GM18909 (cell line): ENCODE data around the gene MED16.

Experiments
- ATAC-seq: cut with Tn5 transposase; IDR thresholded peaks from one replicate; pipeline ENCODE4 v1.9.1; 2021; ENCODE audit warnings: mild to moderate bottlenecking; ENCODE audit not compliant: unreplicated experiment, poor library complexity

The MED16 gene

GRCh38 chr19:912181-913079 lies 19.4 kb upstream of the MED16 start:
- no peak for ATAC-seq

DNA sequence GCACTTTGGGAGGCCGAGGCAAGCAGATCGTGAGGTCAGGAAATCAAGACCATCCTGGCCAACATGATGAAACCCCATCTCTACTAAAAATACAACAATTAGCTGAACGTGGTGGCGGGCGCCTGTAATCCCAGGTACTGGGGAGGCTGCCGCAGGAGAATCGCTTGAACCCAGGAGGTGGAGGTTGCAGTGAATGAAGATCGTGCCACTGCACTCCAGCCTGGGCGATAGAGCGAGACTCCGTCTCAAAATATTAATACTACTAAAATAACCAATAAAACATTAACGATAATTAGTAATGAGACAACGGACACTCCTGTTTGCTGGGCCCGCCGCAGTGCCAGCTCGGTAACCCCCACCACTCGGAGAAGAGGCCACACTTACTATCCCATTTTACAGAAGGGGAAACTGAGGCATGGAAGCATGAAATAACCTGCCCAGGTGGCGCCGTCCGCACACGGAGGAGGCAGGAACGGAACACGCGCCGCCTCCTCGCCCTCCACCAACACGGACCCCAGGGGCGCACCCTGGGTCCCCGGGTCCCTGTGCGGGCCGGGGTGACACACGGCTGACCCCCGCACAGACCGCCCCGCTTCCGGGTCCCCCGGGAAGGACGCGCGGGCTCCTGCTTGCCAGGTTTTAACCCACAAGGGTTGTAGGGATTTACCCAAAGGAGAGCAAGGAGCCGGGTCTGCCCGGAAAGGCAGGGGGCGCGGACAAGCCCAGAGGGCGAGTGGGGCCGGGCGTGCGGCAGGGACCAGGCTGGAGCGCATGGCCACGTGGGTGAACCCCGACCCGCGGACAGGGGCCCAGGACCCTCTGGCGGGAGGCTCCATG lies 18.4 kb upstream of the MED16 start:
- ATAC-seq = no peak

- no peak for ATAC-seq
These were observed 14.3 kb upstream of the MED16 start for GRCh38 chr19:907183-907853.

- no peak for ATAC-seq
These were observed 13.5 kb upstream of the MED16 start for GRCh38 chr19:906480-906879.

- no peak for ATAC-seq
These were observed 11.6 kb upstream of the MED16 start for GRCh38 chr19:904545-904944.

GRCh38 chr19:903266-903797 lies 10.3 kb upstream of the MED16 start:
- ATAC-seq = no peak

DNA sequence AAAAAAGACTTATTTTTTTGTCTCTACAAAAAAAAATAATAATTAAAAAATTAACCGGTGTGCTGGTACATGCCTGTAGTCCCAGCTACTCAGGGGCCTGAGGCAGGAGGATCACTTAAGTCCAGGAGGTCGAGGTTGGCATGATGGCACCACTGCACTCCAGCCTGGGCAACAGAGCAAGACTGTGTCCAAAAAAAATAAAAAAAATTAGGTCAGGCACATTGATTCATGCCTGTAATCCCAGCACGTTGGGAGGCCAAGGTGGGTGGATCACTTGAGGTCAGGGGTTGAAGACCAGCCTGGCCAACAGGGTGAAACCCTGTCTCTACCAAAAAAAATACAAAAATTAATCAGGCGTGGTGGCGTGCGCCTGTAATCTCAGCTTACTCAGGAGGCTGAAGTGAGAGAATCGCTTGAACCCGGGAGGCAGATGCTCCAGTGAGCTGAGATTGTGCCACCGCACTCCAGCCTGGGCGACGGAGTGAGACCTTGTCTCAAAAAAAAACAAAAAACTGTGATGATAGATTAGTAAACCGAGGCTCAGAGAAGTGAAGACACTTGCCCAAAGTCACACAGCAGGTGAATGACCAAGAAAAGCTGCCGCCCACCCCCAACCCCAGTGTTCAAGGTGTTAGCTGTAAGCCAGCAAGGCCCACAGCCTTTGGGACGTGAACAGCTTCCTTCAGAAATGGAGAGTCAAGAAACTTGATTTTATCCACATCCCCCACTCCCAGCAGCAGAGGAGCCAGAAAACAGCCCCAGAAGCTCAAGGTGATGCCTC lies 9.6 kb upstream of the MED16 start:
- ATAC-seq = no peak

- no peak for ATAC-seq
These were observed 9.0 kb upstream of the MED16 start for GRCh38 chr19:902093-902370.

GRCh38 chr19:901216-902092 lies 8.5 kb upstream of the MED16 start:
- ATAC-seq = no peak

- ATAC-seq = no peak
These were observed 7.5 kb upstream of the MED16 start for GRCh38 chr19:900302-901111.

- ATAC-seq = no peak
These were observed 7.0 kb upstream of the MED16 start for GRCh38 chr19:900043-900301.

- no peak for ATAC-seq
These were observed 6.5 kb upstream of the MED16 start for GRCh38 chr19:899336-900042.

- no peak for ATAC-seq
These were observed 5.7 kb upstream of the MED16 start for GRCh38 chr19:898663-899062.

DNA sequence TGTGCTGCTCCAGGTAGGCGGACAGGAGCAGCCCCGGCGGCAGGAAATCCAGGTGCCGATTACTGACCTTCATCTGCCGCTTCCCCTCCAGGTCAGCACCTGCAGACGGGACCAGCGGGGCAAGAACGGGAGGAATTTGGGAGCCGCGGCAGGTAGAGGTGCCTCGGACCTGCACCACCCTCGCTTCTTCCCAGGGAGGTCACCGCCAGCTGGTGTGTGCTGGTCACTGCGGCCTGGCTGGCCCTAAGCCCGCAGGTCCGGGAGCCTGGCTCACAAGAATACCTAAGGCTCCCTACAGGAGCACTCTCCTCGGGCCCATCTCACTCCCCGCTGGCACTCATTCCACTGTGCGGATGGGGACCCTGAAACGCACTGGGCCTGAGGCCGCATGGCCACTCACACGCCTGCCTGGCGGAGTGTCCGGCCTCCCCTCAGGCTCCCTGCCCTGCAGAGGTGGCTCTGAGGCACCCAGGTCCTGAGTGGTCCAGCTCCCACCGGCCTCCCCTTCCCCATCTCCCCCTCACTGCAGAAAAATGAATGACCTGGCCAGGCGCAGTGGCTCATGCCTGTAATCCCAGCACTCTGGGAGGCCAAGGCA lies 4.6 kb upstream of the MED16 start:
- no peak for ATAC-seq

GRCh38 chr19:896999-897398 lies 4.0 kb upstream of the MED16 start:
- no peak for ATAC-seq

DNA sequence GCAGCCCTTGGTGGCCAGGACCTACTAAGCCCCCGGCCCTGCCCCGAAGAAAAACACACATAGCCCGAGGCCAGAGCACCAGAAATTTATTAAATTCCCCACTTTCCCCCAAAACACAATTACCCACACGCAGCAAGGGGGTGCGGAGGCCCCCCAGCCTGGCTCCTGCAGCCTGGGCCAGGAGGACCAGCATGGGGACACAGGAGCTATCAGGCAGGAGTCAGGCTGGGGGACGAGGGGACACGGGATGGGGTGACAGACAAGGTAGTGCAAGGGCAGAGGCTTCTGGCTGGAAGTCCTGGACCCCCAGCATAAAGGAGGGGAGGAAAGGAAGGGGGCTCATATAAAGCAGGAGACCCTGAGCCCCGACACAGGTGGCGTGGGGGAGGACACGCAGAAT lies 3.4 kb upstream of the MED16 start:
- ATAC-seq = no peak

- ATAC-seq = peak; percentile 24
These were observed 619 bp downstream of the MED16 start for GRCh38 chr19:892243-892893.
